PC-9 (cell line): ENCODE data around the gene PARVG.

Experiments
- CTCF ChIP-seq: fragments of 200-600 bp; sonication (generic); conservative IDR thresholded peaks from 2 replicates; pipeline ENCODE4 v1.6.1; 2017; ENCODE audit warnings: mixed run types, antibody characterized with exemption, mild to moderate bottlenecking, moderate library complexity
- EZH2 ChIP-seq: fragments of 200-600 bp; sonication (generic); IDR thresholded peaks from 2 replicates; pipeline ENCODE4 v1.8.0; 2017; ENCODE audit warnings: antibody characterized with exemption, low read depth

GRCh38 chr22:44242946-44243724 is 62.4 kb downstream of the PARVG start:
- TF ChIP-seq CTCF (no peak), EZH2 (no peak)
